Neural progenitor cell (in vitro differentiated cells): ENCODE results near the gene SMYD2. TPM values are rescaled to one million over a fixed set of nuclear protein-coding genes. Genes with fewer than 3 reads are reported as not detected.

Experiments used
- DNase-seq: peaks from one replicate; pipeline ENCODE4 v3.0.0-alpha.2; 2016; ENCODE audit warnings: low spot score
- H2AFZ ChIP-seq: fragments of 200-600 bp; sonication (generic); replicated peaks from 2 replicates; pipeline ENCODE4 v1.6.1; 2016; ENCODE audit warnings: antibody characterized with exemption
- H3F3A ChIP-seq: fragments of 200-600 bp; sonication (generic); 2 replicates; pipeline ENCODE4 v1.6.1; 2016; ENCODE audit warnings: antibody characterized with exemption, low read depth
- H3K27ac ChIP-seq: fragments of 200-600 bp; sonication (generic); 2 replicates; pipeline ENCODE4 v1.5.1; 2016; ENCODE audit warnings: mild to moderate bottlenecking
- H3K27me3 ChIP-seq: fragments of 200-600 bp; sonication (generic); 2 replicates; pipeline ENCODE4 v1.6.1; 2016; ENCODE audit warnings: mild to moderate bottlenecking, moderate library complexity
- H3K36me3 ChIP-seq: fragments of 200-600 bp; sonication (generic); 2 replicates; pipeline ENCODE4 v1.5.1; 2016
- H3K4me1 ChIP-seq: fragments of 200-600 bp; sonication (generic); 2 replicates; pipeline ENCODE4 v1.6.1; 2016; ENCODE audit warnings: mixed run types
- H3K4me2 ChIP-seq: fragments of 200-600 bp; sonication (generic); 2 replicates; pipeline ENCODE4 v1.6.1; 2016
- H3K4me3 ChIP-seq: fragments of 200-600 bp; sonication (generic); 2 replicates; pipeline ENCODE4 v1.5.1; 2016
- H3K79me2 ChIP-seq: fragments of 200-600 bp; sonication (generic); 2 replicates; pipeline ENCODE4 v1.6.1; 2016; ENCODE audit warnings: low read depth
- H3K9ac ChIP-seq: fragments of 200-600 bp; sonication (generic); 2 replicates; pipeline ENCODE4 v1.6.1; 2016
- H3K9me3 ChIP-seq: fragments of 200-600 bp; sonication (generic); 2 replicates; pipeline ENCODE4 v1.5.1; 2016; ENCODE audit warnings: low read depth
- H4K20me1 ChIP-seq: fragments of 200-600 bp; sonication (generic); 2 replicates; pipeline ENCODE4 v1.6.1; 2016; ENCODE audit warnings: low read depth
- H3K27ac Mint-ChIP-seq: 3 replicates; pipeline ENCODE4 v1.8.0; 2021; ENCODE audit warnings: mixed read lengths
- H3K27me3 Mint-ChIP-seq: 2 replicates; pipeline ENCODE4 v1.8.0; 2022; ENCODE audit warnings: low read depth, mild to moderate bottlenecking, inconsistent platforms, moderate library complexity, mixed read lengths; ENCODE audit not compliant: insufficient read depth
- H3K36me3 Mint-ChIP-seq: 3 replicates; pipeline ENCODE4 v1.8.0; 2021; ENCODE audit warnings: mixed read lengths
- H3K4me1 Mint-ChIP-seq: 3 replicates; pipeline ENCODE4 v1.8.0; 2021; ENCODE audit warnings: mixed read lengths
- H3K4me3 Mint-ChIP-seq: 3 replicates; pipeline ENCODE4 v1.8.0; 2021; ENCODE audit warnings: mild to moderate bottlenecking, moderate library complexity, mixed read lengths
- H3K9me3 Mint-ChIP-seq: 3 replicates; pipeline ENCODE4 v1.8.0; 2020; ENCODE audit warnings: mixed read lengths
- EZH2 ChIP-seq: fragments of 200-600 bp; sonication (generic); IDR thresholded peaks from 2 replicates; pipeline ENCODE4 v1.6.1; 2017; ENCODE audit warnings: antibody characterized with exemption, mild to moderate bottlenecking, moderate library complexity
- EZH2phosphoT487 ChIP-seq: fragments of 200-600 bp; sonication (generic); IDR thresholded peaks from 2 replicates; pipeline ENCODE4 v1.6.1; 2017; ENCODE audit warnings: antibody characterized with exemption
- total RNA-seq: library from RNA; depleted of rRNA; stranded (reverse); fragments of >200 nt; gene quantifications from 2 replicates; pipeline ENCODE4 v1.2.3, GENCODE V29; 2015; ENCODE audit warnings: low replicate concordance
- TF ChIP-seq, protein P1 (sequence below): fragments of 200-600 bp; sonication (generic); IDR thresholded peaks from 2 replicates; pipeline ENCODE4 v1.5.1; 2017; ENCODE audit warnings: antibody characterized with exemption, mild to moderate bottlenecking

Gene SMYD2
- total RNA-seq, 1 donor from 2014 or later: 20.5 TPM

DNA sequence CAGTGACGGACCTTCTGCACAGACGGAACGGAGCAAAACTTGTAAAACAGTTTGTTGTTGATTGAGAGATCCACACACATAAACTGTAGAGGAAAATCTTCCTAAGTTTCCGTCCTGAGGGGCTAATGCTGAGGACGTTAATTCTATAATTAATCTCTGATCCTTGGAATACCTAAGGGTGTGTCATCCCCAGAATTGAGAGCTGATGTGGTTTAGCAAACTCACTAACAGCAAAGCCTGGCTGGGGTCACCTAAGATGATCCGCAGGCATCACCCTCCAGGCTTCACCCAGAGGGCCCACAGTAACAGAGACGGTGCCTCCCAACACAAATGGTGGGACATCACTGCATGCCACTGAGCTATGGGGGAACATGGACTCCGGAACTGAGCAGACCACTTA, 97.5 kb downstream of the SMYD2 start:
- H3K4me3 ChIP-seq: no peak overlapping the region
- H3K4me2 ChIP-seq: no peak overlapping the region
- no peak overlapping the region for H2AFZ ChIP-seq
- DNase-seq: no peak
- Mint-ChIP-seq H3K4me1 (peaks cover 13% of the 10 kb centered on the region), H3K36me3 (peaks cover 25% of the 10 kb centered on the region), H3K27ac (no peak overlapping the region), H3K9me3 (no peaks in the 10 kb centered on the region), H3K27me3 (peaks cover 8% of the 10 kb centered on the region), H3K4me3 (no peak overlapping the region)
- H3F3A ChIP-seq: no peaks in the 10 kb centered on the region
- no peak overlapping the region for H3K9ac ChIP-seq
- H3K4me1 ChIP-seq: peaks cover 11% of the 10 kb centered on the region
- no peak overlapping the region for H3K27ac ChIP-seq
- no peaks in the 10 kb centered on the region for H4K20me1 ChIP-seq
- no peaks in the 10 kb centered on the region for H3K79me2 ChIP-seq
- H3K36me3 ChIP-seq: no peaks in the 10 kb centered on the region
- no peaks in the 10 kb centered on the region for H3K27me3 ChIP-seq
- H3K9me3 ChIP-seq: no peaks in the 10 kb centered on the region
- TF ChIP-seq, protein P1, sequence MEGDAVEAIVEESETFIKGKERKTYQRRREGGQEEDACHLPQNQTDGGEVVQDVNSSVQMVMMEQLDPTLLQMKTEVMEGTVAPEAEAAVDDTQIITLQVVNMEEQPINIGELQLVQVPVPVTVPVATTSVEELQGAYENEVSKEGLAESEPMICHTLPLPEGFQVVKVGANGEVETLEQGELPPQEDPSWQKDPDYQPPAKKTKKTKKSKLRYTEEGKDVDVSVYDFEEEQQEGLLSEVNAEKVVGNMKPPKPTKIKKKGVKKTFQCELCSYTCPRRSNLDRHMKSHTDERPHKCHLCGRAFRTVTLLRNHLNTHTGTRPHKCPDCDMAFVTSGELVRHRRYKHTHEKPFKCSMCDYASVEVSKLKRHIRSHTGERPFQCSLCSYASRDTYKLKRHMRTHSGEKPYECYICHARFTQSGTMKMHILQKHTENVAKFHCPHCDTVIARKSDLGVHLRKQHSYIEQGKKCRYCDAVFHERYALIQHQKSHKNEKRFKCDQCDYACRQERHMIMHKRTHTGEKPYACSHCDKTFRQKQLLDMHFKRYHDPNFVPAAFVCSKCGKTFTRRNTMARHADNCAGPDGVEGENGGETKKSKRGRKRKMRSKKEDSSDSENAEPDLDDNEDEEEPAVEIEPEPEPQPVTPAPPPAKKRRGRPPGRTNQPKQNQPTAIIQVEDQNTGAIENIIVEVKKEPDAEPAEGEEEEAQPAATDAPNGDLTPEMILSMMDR: no peak
- TF ChIP-seq EZH2phosphoT487: no peak
- TF ChIP-seq EZH2: no peak

DNA sequence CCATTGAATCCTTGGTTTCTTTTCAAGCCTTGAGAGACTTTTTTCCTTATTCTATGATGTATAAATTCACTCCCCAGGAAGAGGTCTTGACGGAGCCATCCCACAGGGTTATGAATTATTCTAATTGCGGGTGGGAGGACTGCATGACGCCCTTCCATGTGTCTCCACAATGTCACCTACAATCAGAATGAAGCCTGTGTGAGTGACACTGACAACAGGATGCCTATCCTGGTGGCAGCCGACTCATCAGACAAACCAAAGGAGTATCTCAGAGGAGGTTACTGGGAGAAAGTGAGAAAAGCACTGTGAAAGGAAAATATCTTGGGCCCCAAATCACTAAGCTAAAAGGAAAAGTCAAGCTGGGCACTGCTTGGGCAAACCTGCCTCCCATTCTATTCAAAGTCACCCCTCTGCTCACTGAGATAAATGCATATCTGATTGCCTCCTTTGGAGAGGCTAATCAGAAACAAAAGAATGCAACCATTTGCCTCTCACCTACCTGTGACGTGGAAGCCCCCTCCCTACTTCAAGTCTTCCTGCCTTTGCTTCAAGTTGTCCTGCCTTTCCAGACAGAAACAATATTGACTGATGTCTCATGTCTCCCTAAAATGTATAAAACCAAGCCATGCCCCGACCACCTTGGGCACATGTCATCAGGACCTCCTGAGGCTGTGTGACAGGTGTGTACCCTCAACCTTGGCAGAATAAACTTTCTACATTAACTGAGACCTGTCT, 98.4 kb downstream of the SMYD2 start:
- Mint-ChIP-seq H3K9me3 (no peaks in the 10 kb centered on the region), H3K27me3 (peaks cover 12% of the 10 kb centered on the region), H3K36me3 (peaks cover 31% of the 10 kb centered on the region), H3K27ac (peak overlapping the region; percentile 59), H3K4me3 (peak overlapping the region; percentile 44), H3K4me1 (peaks cover 13% of the 10 kb centered on the region)
- no peak overlapping the region for H2AFZ ChIP-seq
- H3K9ac ChIP-seq: no peak overlapping the region
- H3K27me3 ChIP-seq: no peaks in the 10 kb centered on the region
- H3K36me3 ChIP-seq: no peaks in the 10 kb centered on the region
- no peaks in the 10 kb centered on the region for H3F3A ChIP-seq
- H3K4me3 ChIP-seq: no peak overlapping the region
- DNase-seq: no peak
- H4K20me1 ChIP-seq: no peaks in the 10 kb centered on the region
- no peak overlapping the region for H3K27ac ChIP-seq
- TF ChIP-seq EZH2phosphoT487 (no peak), EZH2 (no peak)
- TF ChIP-seq, protein P1: no peak
- H3K79me2 ChIP-seq: no peaks in the 10 kb centered on the region
- no peak overlapping the region for H3K4me2 ChIP-seq
- H3K4me1 ChIP-seq: peaks cover 11% of the 10 kb centered on the region
- no peaks in the 10 kb centered on the region for H3K9me3 ChIP-seq

DNA sequence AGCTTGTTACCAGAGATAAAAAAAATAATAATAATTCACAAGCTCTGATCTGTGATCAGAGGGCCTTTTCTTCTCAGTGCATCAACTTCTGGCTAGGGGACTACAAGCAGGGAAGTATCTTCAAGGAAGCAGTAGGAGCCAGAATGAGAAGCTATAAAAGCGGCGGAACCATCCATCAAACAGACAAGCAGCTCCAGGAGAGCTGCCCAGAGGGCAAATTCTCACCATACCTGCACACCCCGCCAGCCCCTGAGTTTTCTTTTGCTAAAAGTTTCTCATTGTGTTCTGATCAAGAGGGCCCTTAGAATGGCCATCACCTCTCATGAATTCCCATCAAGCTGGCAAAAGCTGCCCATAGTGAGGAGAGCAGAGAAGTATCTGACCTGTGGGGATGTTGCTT, 99.4 kb downstream of the SMYD2 start:
- H3K27ac Mint-ChIP-seq: no peak overlapping the region
- no peaks in the 10 kb centered on the region for H3K79me2 ChIP-seq
- no peak overlapping the region for H3K27ac ChIP-seq

More for the DNA sequence above, 99.4 kb downstream of the SMYD2 start:
- Histone ChIP-seq H3K4me2 (no peak overlapping the region), H3F3A (no peaks in the 10 kb centered on the region), H3K9me3 (no peaks in the 10 kb centered on the region), H3K4me1 (peaks cover 11% of the 10 kb centered on the region), H3K36me3 (no peaks in the 10 kb centered on the region), H3K4me3 (no peak overlapping the region), H3K27me3 (no peaks in the 10 kb centered on the region), H3K9ac (no peak overlapping the region), H4K20me1 (no peaks in the 10 kb centered on the region), H2AFZ (no peak overlapping the region)
- Mint-ChIP-seq H3K27me3 (peaks cover 10% of the 10 kb centered on the region), H3K4me3 (no peak overlapping the region), H3K9me3 (no peaks in the 10 kb centered on the region), H3K36me3 (peaks cover 33% of the 10 kb centered on the region), H3K4me1 (peaks cover 13% of the 10 kb centered on the region)
- DNase-seq: no peak
- no peak for TF ChIP-seq EZH2
- no peak for TF ChIP-seq EZH2phosphoT487
- TF ChIP-seq, protein P1: no peak
